ENCODE data around the gene FBXW2.

FBXW2 gene

GRCh38 chr9:120741191-120741590, 52.0 kb downstream of the FBXW2 start:
- no peak for FAIRE-seq

GRCh38 chr9:120740132-120740531, 53.1 kb downstream of the FBXW2 start:
- no peak for FAIRE-seq

GRCh38 chr9:120737416-120738165, 55.6 kb downstream of the FBXW2 start:
- FAIRE-seq: no peak

- no peak for FAIRE-seq
Observed at GRCh38 chr9:120736881-120737280, 56.3 kb downstream of the FBXW2 start.

GRCh38 chr9:120735415-120736126, 57.6 kb downstream of the FBXW2 start:
- no peak for FAIRE-seq

GRCh38 chr9:120734607-120735410, 58.4 kb downstream of the FBXW2 start:
- FAIRE-seq: no peak

GRCh38 chr9:120733190-120733589, 60.0 kb downstream of the FBXW2 start:
- no peak for FAIRE-seq

GRCh38 chr9:120730654-120731514, 62.3 kb downstream of the FBXW2 start:
- FAIRE-seq: no peak

- no peak for FAIRE-seq
Observed at GRCh38 chr9:120729791-120730241, 63.4 kb downstream of the FBXW2 start.

- no peak for FAIRE-seq
Observed at GRCh38 chr9:120726484-120726883, 66.7 kb downstream of the FBXW2 start.

- FAIRE-seq: no peak
Observed at GRCh38 chr9:120725907-120726306, 67.3 kb downstream of the FBXW2 start.

- FAIRE-seq: no peak
Observed at GRCh38 chr9:120724757-120725400, 68.3 kb downstream of the FBXW2 start.

GRCh38 chr9:120723565-120723964, 69.7 kb downstream of the FBXW2 start:
- FAIRE-seq: no peak

GRCh38 chr9:120720404-120720803, 72.8 kb downstream of the FBXW2 start:
- no peak for FAIRE-seq

GRCh38 chr9:120718316-120718715, 74.9 kb downstream of the FBXW2 start:
- no peak for FAIRE-seq

- no peak for FAIRE-seq
Observed at GRCh38 chr9:120717176-120717575, 76.0 kb downstream of the FBXW2 start.

- no peak for FAIRE-seq
Observed at GRCh38 chr9:120716483-120716882, 76.7 kb downstream of the FBXW2 start.

- no peak for FAIRE-seq
Observed at GRCh38 chr9:120715389-120715924, 77.8 kb downstream of the FBXW2 start.

- FAIRE-seq: no peak
Observed at GRCh38 chr9:120714846-120715388, 78.3 kb downstream of the FBXW2 start.

GRCh38 chr9:120714088-120714845, 78.9 kb downstream of the FBXW2 start, which contains the start of gene MEGF9:
MEGF9 (minus strand) TSS chr9:120714470; CDS start chr9:120714358, 112 bp downstream.
- no peak for FAIRE-seq

Data from islet of Langerhans (tissue), 1 donor.